Measurements from ENCODE around the gene LRRC75B.
"Not testable (repeated sequence)": the region's sequence is repeated elsewhere in the genome, so short reads cannot be mapped to it uniquely, and the experiment has no call there.

Gene LRRC75B

DNA sequence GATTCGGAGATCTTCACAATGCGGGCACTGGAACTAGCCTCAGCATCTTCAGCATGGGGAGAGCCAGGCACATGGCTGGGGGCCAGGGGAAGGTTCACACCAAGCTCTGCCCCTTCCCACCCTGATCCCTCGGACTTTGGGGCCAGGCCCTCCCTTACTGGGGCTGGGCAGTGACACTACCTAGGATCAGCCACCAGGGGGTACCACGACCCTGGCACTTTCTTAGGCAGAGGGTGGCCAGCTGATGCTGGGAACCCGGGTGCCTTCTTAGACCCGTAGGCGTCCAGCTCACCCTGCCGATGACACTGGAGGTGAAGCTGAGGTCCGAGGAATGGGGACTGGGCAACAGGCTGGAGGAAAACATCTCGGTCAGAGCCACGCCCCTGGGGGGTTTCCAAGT, 36.2 kb upstream of the LRRC75B start:
- not testable (repeated sequence) for H3K27me3 ChIP-seq (ENCODE audit: insufficient read depth, low read depth, severe bottlenecking); H3K27ac ChIP-seq; H3K4me3 ChIP-seq (ENCODE audit: low read depth, low read length); H3K36me3 ChIP-seq; H3K9me3 ChIP-seq (ENCODE audit: severe bottlenecking)
- DNase-seq, result peak; percentile 73
- TF ChIP-seq, protein P1, sequence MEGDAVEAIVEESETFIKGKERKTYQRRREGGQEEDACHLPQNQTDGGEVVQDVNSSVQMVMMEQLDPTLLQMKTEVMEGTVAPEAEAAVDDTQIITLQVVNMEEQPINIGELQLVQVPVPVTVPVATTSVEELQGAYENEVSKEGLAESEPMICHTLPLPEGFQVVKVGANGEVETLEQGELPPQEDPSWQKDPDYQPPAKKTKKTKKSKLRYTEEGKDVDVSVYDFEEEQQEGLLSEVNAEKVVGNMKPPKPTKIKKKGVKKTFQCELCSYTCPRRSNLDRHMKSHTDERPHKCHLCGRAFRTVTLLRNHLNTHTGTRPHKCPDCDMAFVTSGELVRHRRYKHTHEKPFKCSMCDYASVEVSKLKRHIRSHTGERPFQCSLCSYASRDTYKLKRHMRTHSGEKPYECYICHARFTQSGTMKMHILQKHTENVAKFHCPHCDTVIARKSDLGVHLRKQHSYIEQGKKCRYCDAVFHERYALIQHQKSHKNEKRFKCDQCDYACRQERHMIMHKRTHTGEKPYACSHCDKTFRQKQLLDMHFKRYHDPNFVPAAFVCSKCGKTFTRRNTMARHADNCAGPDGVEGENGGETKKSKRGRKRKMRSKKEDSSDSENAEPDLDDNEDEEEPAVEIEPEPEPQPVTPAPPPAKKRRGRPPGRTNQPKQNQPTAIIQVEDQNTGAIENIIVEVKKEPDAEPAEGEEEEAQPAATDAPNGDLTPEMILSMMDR (IDR thresholded peaks at IDR 0.05; ENCODE audit: low read depth, low read length), result peak; percentile 57

- H3K27ac ChIP-seq; H3K27me3 ChIP-seq (ENCODE audit: insufficient read depth, low read depth, severe bottlenecking); H3K4me3 ChIP-seq (ENCODE audit: low read depth, low read length); DNase-seq; H3K36me3 ChIP-seq; H3K9me3 ChIP-seq (ENCODE audit: severe bottlenecking): not testable (repeated sequence)
Observed at GRCh38 chr22:24627911-24628310, 35.0 kb upstream of the LRRC75B start.

DNA sequence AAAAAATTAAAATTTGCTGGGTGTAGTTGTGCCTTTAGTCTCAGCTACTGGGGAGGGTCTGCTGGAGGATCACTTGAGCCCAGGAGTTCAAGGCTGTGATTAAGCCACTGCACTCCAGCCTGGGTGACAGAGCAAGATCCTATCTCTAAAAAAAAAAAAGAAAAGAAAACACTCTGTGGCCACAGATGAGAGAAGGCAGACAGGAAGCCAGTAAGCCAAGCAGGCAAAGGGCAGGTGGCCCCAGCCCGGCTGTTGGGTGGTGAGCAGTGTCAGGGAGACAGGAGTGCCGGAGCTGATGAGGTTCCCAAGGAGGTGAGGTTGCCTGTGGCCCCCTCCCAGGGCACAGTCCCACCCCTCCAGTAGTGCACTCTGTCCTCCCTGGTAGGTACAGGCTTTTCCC, 29.7 kb upstream of the LRRC75B start:
- H3K4me3 ChIP-seq (ENCODE audit: low read depth, low read length); H3K27ac ChIP-seq; H3K9me3 ChIP-seq (ENCODE audit: severe bottlenecking); DNase-seq; H3K27me3 ChIP-seq (ENCODE audit: insufficient read depth, low read depth, severe bottlenecking); H3K36me3 ChIP-seq: not testable (repeated sequence)

DNA sequence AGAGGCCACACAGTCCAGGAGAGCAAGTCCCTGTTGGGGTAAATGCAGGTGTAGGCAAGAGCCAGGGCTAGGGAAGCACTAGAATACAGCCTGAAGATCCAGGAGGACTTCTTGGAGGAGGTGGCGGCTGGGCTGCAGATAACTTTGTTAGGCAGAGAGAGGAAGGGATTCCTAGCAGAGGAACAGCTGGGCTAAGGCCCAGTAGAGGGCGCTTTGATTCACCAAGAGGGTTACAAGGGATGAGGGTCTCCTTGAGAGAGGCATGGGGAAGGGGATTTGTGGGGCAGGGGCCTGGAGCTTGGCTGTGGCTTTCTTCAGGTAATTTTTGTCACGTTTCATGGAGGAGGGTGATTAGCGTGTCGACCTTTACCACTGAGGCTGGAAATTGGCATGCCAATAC, 28.4 kb upstream of the LRRC75B start:
- H3K4me3 ChIP-seq (ENCODE audit: low read depth, low read length); H3K27ac ChIP-seq; DNase-seq; H3K9me3 ChIP-seq (ENCODE audit: severe bottlenecking); H3K36me3 ChIP-seq; H3K27me3 ChIP-seq (ENCODE audit: insufficient read depth, low read depth, severe bottlenecking): not testable (repeated sequence)

- H3K4me3 ChIP-seq (ENCODE audit: low read depth, low read length); H3K27ac ChIP-seq; H3K27me3 ChIP-seq (ENCODE audit: insufficient read depth, low read depth, severe bottlenecking); DNase-seq; H3K9me3 ChIP-seq (ENCODE audit: severe bottlenecking); H3K36me3 ChIP-seq: not testable (repeated sequence)
Observed at GRCh38 chr22:24614794-24615193, 21.9 kb upstream of the LRRC75B start.

DNA sequence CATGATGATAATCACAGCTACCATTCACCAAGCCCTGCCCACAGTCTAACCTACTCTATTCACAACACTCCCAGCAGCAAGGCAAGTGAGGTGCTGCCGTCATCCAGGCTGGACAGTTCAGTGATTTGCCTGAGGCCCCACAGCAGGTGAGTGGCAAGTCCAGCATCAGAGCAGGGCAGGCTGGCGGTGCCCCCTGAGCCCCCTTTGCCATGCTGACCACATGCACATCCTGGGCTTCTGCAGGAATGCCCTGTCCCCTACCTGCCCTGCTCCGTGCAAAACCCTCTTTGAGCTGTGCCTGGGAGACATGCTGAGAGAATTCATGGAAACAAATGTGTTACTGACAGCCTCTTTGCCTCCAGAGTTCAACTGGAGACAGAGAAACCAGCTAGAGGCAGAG, 17.0 kb upstream of the LRRC75B start:
- H3K36me3 ChIP-seq; H3K27me3 ChIP-seq (ENCODE audit: insufficient read depth, low read depth, severe bottlenecking); H3K9me3 ChIP-seq (ENCODE audit: severe bottlenecking); H3K27ac ChIP-seq; H3K4me3 ChIP-seq (ENCODE audit: low read depth, low read length); DNase-seq: not testable (repeated sequence)

DNA sequence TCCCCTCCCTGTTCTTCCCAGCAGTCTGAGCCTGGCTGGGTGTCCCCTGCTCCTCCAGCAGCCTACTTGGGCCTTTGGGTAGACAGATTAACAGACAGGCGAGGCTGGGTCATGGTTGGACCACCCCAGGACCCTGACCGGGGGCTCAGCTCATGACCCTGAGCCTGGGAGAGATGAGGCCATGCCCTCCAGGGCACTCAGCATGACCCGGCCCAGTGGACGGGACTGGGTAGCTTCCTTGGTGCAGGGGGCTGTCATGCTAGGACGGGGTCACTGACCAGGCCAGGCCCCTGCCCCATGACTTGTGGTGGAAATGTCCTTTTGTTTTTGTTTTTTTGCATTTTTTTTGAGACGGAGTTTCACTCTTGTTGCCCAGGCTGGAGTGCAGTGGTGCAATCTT, 15.5 kb upstream of the LRRC75B start:
- H3K27me3 ChIP-seq (ENCODE audit: insufficient read depth, low read depth, severe bottlenecking); H3K9me3 ChIP-seq (ENCODE audit: severe bottlenecking); H3K27ac ChIP-seq; H3K4me3 ChIP-seq (ENCODE audit: low read depth, low read length); DNase-seq; H3K36me3 ChIP-seq: not testable (repeated sequence)

DNA sequence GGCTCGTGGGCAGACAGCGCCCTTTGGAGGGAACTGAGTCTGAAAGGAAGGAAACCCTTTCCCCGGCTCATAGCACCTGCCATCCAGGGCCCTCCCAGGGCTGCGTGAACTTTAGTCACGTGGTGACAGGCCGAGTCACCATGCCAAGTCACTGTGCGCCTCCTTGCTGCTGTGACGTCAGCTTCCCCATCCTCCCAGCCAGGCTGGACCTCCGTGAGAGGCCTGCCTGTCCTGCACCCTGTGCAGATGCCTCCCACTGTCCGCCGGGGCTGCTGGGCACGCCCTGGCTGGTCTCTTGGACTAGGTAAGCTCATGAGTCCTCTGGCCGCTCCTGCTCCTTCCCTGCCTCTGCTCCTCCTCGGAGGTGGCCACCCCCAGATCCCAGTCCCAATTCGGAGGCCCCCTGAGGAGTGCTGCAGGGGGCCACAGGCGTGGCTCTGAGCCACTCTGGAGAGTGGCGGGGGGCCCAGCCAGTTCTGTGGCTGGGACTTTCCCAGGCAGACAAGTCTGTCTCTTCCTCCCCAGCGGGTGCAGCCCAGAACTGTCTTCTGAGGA, 14.6 kb upstream of the LRRC75B start:
- not testable (repeated sequence) for H3K4me3 ChIP-seq (ENCODE audit: low read depth, low read length); H3K27me3 ChIP-seq (ENCODE audit: insufficient read depth, low read depth, severe bottlenecking); H3K9me3 ChIP-seq (ENCODE audit: severe bottlenecking); DNase-seq; H3K36me3 ChIP-seq; H3K27ac ChIP-seq

GRCh38 chr22:24606340-24606739, 13.5 kb upstream of the LRRC75B start:
- H3K27me3 ChIP-seq (ENCODE audit: insufficient read depth, low read depth, severe bottlenecking); H3K9me3 ChIP-seq (ENCODE audit: severe bottlenecking); H3K27ac ChIP-seq; H3K36me3 ChIP-seq; DNase-seq; H3K4me3 ChIP-seq (ENCODE audit: low read depth, low read length): not testable (repeated sequence)

GRCh38 chr22:24603770-24604629, 11.1 kb upstream of the LRRC75B start:
- peak overlapping the region; percentile 93 for H3K27ac ChIP-seq
- TF ChIP-seq, protein P1 (IDR thresholded peaks at IDR 0.05; ENCODE audit: low read depth, low read length), result 0 out of 2 replicates have a peak, but pooled peaks have one; percentile 5
- H3K4me3 ChIP-seq (ENCODE audit: low read depth, low read length), result peak overlapping the region; percentile 39
- not testable (repeated sequence) for H3K36me3 ChIP-seq; H3K9me3 ChIP-seq (ENCODE audit: severe bottlenecking); H3K27me3 ChIP-seq (ENCODE audit: insufficient read depth, low read depth, severe bottlenecking)
- DNase-seq, result peak; percentile 84

- H3K36me3 ChIP-seq; H3K27me3 ChIP-seq (ENCODE audit: insufficient read depth, low read depth, severe bottlenecking); H3K9me3 ChIP-seq (ENCODE audit: severe bottlenecking): not testable (repeated sequence)
- DNase-seq, result peak; percentile 73
- Histone ChIP-seq H3K4me3 (ENCODE audit: low read depth, low read length) (peak within 1 kb of the TSS; percentile 39), H3K27ac (peak within 1 kb of the TSS; percentile 93)
Observed at GRCh38 chr22:24602847-24603769, 10.2 kb upstream of the LRRC75B start, which contains the start of gene GGT1. GGT1 (plus strand) TSS chr22:24603193; CDS start chr22:24611082, 7,889 bp downstream.
